Erythroblast (primary cell): Measurements from ENCODE around the gene JAZF1.

Experiments
- GATA1 ChIP-seq: IDR thresholded peaks from 2 replicates; pipeline ENCODE4 v1.6.1; 2011; ENCODE audit warnings: low read depth, mild to moderate bottlenecking, control low read depth, low read length, moderate library complexity
- POLR2A ChIP-seq: IDR thresholded peaks from 2 replicates; pipeline ENCODE4 v1.6.1; 2011; ENCODE audit warnings: mild to moderate bottlenecking, low read length

DNA sequence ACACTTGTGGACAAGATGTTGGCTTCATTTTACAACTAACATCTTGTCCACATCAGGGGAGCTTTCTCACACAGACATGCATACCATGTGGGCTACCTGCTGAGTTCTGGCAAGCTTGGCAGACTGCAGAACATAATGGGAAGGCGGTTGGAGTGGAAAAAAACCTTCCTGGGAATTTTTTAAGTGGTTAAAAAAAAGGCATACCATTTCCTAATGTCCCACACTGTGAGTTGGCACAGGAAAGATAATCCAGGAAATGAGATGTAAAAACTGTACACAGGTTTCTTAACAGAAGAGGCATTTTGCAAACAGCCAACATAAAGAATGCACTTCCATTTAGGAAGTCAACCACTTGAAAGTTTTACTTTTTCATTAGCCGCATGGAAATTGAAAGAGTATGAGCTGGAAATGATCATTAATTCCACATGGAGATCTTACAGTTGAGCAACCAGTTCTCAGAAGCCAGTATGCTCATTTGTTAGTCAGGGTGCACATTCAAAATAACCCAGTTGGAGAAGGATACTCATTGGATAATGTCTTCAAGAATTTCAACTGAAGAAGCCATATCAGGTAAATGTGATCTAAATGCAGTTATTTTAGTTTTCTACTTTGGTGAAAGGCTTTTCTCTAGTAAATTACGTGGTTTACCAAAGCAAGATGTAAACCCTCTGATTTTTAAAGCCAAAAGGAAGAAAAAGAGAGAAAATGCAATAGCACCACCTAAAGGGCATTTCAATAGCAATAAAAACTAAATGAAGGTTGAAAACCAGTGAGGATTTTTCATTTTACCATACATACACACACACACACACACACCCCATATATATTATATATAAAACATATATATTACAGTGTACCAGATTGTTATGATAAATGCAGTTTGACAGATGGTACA lies 246.7 kb downstream of the JAZF1 start:
- no peak for TF ChIP-seq POLR2A
- no peak for TF ChIP-seq GATA1
